ENCODE results near the gene FLT3LG.

The FLT3LG gene

GRCh38 chr19:49507803-49508494 lies 33.9 kb downstream of the FLT3LG start:
- TF ChIP-seq CTCF (conservative IDR thresholded peaks at IDR 0.05; ENCODE audit: low read length): no peak
- no peak overlapping the region for H3K4me3 ChIP-seq (ENCODE audit: low read length)
- DNase-seq (ENCODE audit: low read depth): no peak

GRCh38 chr19:49512970-49513745 lies 39.1 kb downstream of the FLT3LG start:
- DNase-seq (ENCODE audit: low read depth): no peak
- TF ChIP-seq CTCF (conservative IDR thresholded peaks at IDR 0.05; ENCODE audit: low read length): no peak
- peak overlapping the region; percentile 69 for H3K4me3 ChIP-seq (ENCODE audit: low read length)

- TF ChIP-seq CTCF (conservative IDR thresholded peaks at IDR 0.05; ENCODE audit: low read length): no peak
- no peak for DNase-seq (ENCODE audit: low read depth)
- H3K4me3 ChIP-seq (ENCODE audit: low read length): no peak overlapping the region; the same call in 1 of the 2 replicates
These were observed 39.7 kb downstream of the FLT3LG start for GRCh38 chr19:49513746-49514118.

GRCh38 chr19:49514151-49514550 lies 40.1 kb downstream of the FLT3LG start:
- DNase-seq (ENCODE audit: low read depth): no peak
- no peak for TF ChIP-seq CTCF (conservative IDR thresholded peaks at IDR 0.05; ENCODE audit: low read length)
- H3K4me3 ChIP-seq (ENCODE audit: low read length): no peak overlapping the region

GRCh38 chr19:49515767-49516166 lies 41.8 kb downstream of the FLT3LG start:
- no peak overlapping the region for H3K4me3 ChIP-seq (ENCODE audit: low read length)
- no peak for DNase-seq (ENCODE audit: low read depth)
- no peak for TF ChIP-seq CTCF (conservative IDR thresholded peaks at IDR 0.05; ENCODE audit: low read length)

- H3K4me3 ChIP-seq (ENCODE audit: low read length): no peak overlapping the region
- no peak for DNase-seq (ENCODE audit: low read depth)
- no peak for TF ChIP-seq CTCF (conservative IDR thresholded peaks at IDR 0.05; ENCODE audit: low read length)
These were observed 44.0 kb downstream of the FLT3LG start for GRCh38 chr19:49518033-49518432.
